ENCODE results near the gene UNC5C. TPM values are rescaled to one million over a fixed set of nuclear protein-coding genes. Genes with fewer than 3 reads are reported as not detected.
A peak's percentile ranks its signal among the peaks of the same experiment; 100 is the strongest.

Gene UNC5C
- total RNA-seq, 1 donor from 2014 or later: 43.8 TPM

GRCh38 chr4:95232358-95233156 lies 316.2 kb downstream of the UNC5C start:
- TF ChIP-seq CTCF (IDR thresholded peaks at IDR 0.05; ENCODE audit: unreplicated experiment): no peak
- Mint-ChIP-seq H3K4me3 (ENCODE audit: low read depth) (no peak overlapping the region), H3K36me3 (ENCODE audit: insufficient read depth) (peaks cover 22% of the 10 kb centered on the region), H3K9me3 (ENCODE audit: low read depth) (peaks cover 5% of the 10 kb centered on the region), H3K4me1 (ENCODE audit: low read depth) (peaks cover 34% of the 10 kb centered on the region), H3K27ac (peak overlapping the region; percentile 91), H3K27me3 (no peaks in the 10 kb centered on the region)
- DNase-seq (ENCODE audit: low spot score, unreplicated experiment): no peak

GRCh38 chr4:95231681-95232080 lies 317.1 kb downstream of the UNC5C start:
- H3K36me3 Mint-ChIP-seq (ENCODE audit: insufficient read depth): peaks cover 21% of the 10 kb centered on the region

GRCh38 chr4:95225849-95226248 lies 322.9 kb downstream of the UNC5C start:
- Mint-ChIP-seq H3K9me3 (ENCODE audit: low read depth) (peaks cover 2% of the 10 kb centered on the region), H3K27me3 (no peaks in the 10 kb centered on the region), H3K27ac (no peak overlapping the region), H3K36me3 (ENCODE audit: insufficient read depth) (peaks cover 22% of the 10 kb centered on the region), H3K4me1 (ENCODE audit: low read depth) (peaks cover 45% of the 10 kb centered on the region), H3K4me3 (ENCODE audit: low read depth) (no peak overlapping the region)
- TF ChIP-seq CTCF (IDR thresholded peaks at IDR 0.05; ENCODE audit: unreplicated experiment): no peak
- no peak for DNase-seq (ENCODE audit: low spot score, unreplicated experiment)

More at GRCh38 chr4:95231681-95232080, 317.1 kb downstream of the UNC5C start:
- Mint-ChIP-seq H3K27ac (peak overlapping the region; percentile 51), H3K4me3 (ENCODE audit: low read depth) (no peak overlapping the region), H3K9me3 (ENCODE audit: low read depth) (peaks cover 5% of the 10 kb centered on the region), H3K4me1 (ENCODE audit: low read depth) (peaks cover 36% of the 10 kb centered on the region), H3K27me3 (no peaks in the 10 kb centered on the region)
- no peak for TF ChIP-seq CTCF (IDR thresholded peaks at IDR 0.05; ENCODE audit: unreplicated experiment)
- no peak for DNase-seq (ENCODE audit: low spot score, unreplicated experiment)

- Mint-ChIP-seq H3K4me3 (ENCODE audit: low read depth) (no peak overlapping the region), H3K4me1 (ENCODE audit: low read depth) (peaks cover 54% of the 10 kb centered on the region), H3K27ac (no peak overlapping the region), H3K36me3 (ENCODE audit: insufficient read depth) (peaks cover 20% of the 10 kb centered on the region), H3K9me3 (ENCODE audit: low read depth) (peaks cover 4% of the 10 kb centered on the region), H3K27me3 (no peaks in the 10 kb centered on the region)
- no peak for DNase-seq (ENCODE audit: low spot score, unreplicated experiment)
- TF ChIP-seq CTCF (IDR thresholded peaks at IDR 0.05; ENCODE audit: unreplicated experiment): no peak
Observed at GRCh38 chr4:95224402-95224801, 324.4 kb downstream of the UNC5C start.

GRCh38 chr4:95220205-95221175 lies 328.3 kb downstream of the UNC5C start:
- Mint-ChIP-seq H3K27ac (peak overlapping the region; percentile 93), H3K4me3 (ENCODE audit: low read depth) (no peak overlapping the region), H3K36me3 (ENCODE audit: insufficient read depth) (peaks cover 30% of the 10 kb centered on the region), H3K27me3 (no peaks in the 10 kb centered on the region), H3K9me3 (ENCODE audit: low read depth) (peaks cover 8% of the 10 kb centered on the region), H3K4me1 (ENCODE audit: low read depth) (peaks cover 42% of the 10 kb centered on the region)
- no peak for TF ChIP-seq CTCF (IDR thresholded peaks at IDR 0.05; ENCODE audit: unreplicated experiment)
- DNase-seq (ENCODE audit: low spot score, unreplicated experiment): no peak

Data from progenitor cell of endocrine pancreas (in vitro differentiated cells).